HL-60 (cell line): ENCODE results near the gene DYNC2I2.

Source experiments
- GABPA ChIP-seq: IDR thresholded peaks from 2 replicates; pipeline ENCODE4 v1.6.1; 2012; ENCODE audit warnings: low read depth
- TF ChIP-seq, protein P1 (sequence below): IDR thresholded peaks from one replicate; pipeline ENCODE4 v1.5.1; 2011; ENCODE audit warnings: low read length, control low read depth, inconsistent platforms; ENCODE audit not compliant: insufficient read depth

DNA sequence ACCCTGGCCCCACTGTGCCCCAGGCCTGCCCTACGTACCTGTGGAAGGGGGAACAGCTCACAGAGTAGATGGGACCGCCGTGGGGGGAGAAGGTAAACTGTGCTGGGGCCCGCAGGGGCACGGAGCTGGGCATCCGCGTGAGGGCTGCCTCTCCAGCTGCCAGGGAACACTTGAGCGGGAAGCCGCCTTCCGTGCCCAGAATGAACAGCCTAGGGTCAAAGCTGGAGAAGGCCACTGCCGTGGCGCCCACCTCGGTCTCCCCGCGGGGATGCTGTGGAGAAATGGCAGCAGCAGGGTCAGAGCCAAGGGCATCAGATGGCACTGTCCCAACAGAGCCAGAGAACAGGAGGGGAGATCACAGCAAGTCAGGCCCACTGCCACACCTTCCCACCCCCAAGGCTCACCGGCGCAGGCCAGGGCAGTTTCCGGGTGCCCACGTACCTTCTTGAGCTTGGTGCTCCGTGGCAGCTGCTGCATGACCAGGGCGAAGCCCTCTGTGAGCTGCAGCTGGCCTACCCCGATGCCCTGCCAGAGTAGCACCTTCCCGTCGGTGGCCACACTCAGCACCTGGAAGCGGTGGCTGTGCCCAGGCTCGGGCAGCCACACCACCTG, 21.9 kb downstream of the DYNC2I2 start:
- TF ChIP-seq, protein P1, sequence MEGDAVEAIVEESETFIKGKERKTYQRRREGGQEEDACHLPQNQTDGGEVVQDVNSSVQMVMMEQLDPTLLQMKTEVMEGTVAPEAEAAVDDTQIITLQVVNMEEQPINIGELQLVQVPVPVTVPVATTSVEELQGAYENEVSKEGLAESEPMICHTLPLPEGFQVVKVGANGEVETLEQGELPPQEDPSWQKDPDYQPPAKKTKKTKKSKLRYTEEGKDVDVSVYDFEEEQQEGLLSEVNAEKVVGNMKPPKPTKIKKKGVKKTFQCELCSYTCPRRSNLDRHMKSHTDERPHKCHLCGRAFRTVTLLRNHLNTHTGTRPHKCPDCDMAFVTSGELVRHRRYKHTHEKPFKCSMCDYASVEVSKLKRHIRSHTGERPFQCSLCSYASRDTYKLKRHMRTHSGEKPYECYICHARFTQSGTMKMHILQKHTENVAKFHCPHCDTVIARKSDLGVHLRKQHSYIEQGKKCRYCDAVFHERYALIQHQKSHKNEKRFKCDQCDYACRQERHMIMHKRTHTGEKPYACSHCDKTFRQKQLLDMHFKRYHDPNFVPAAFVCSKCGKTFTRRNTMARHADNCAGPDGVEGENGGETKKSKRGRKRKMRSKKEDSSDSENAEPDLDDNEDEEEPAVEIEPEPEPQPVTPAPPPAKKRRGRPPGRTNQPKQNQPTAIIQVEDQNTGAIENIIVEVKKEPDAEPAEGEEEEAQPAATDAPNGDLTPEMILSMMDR = no peak
- no peak for TF ChIP-seq GABPA
